Stomach (tissue), 9 donors: ENCODE data around the gene ETFA. TPM values are rescaled to one million over a fixed set of nuclear protein-coding genes. Genes with fewer than 3 reads are reported as not detected.

Source experiments
- DNase-seq, 2 donors: peaks; one replicate each; pipeline versions ENCODE4 v3.0.0 to v3.0.0-alpha.2; 2013 to 2019
- H3K27ac ChIP-seq, 5 donors: fragments of 200-600 bp in 4 of 5; sonication (generic) in 4 of 5; one replicate each; pipeline ENCODE4 v1.5.1; 2013 to 2019; ENCODE audit warnings: mild to moderate bottlenecking in 1 of 5, moderate library complexity in 1 of 5
- H3K27me3 ChIP-seq, 3 donors: fragments of 200-600 bp; sonication (generic); one replicate each; pipeline ENCODE4 v1.5.1; 2017 to 2019; ENCODE audit warnings: mixed run types in 1 of 3
- H3K36me3 ChIP-seq, 4 donors: fragments of 200-600 bp; sonication (generic); 1 replicate in 3 of 4; 2 replicates in 1 of 4; pipeline ENCODE4 v1.5.1; 2016 to 2019
- H3K4me1 ChIP-seq, 4 donors: fragments of 200-600 bp; sonication (generic); one replicate each; pipeline ENCODE4 v1.5.1; 2016 to 2019
- H3K4me3 ChIP-seq, 4 donors: fragments of 200-600 bp; sonication (generic) in 3 of 4; one replicate each; pipeline ENCODE4 v1.5.1; 2016 to 2019; ENCODE audit warnings: mild to moderate bottlenecking in 1 of 4
- H3K9me3 ChIP-seq, 4 donors: fragments of 200-600 bp; sonication (generic); one replicate each; pipeline ENCODE4 v1.5.1; 2016 to 2019
- EP300 ChIP-seq: sonication (generic); formaldehyde crosslinking; IDR thresholded peaks from one replicate; pipeline ENCODE4 v1.6.1; 2017; ENCODE audit warnings: antibody characterized with exemption
- POLR2A ChIP-seq, 4 donors: fragments of 450-650 bp; IDR thresholded peaks; one replicate each; pipeline ENCODE4 v1.6.1; 2016; ENCODE audit warnings: antibody characterized with exemption in 4 of 4, control low read depth in 2 of 4, mild to moderate bottlenecking in 1 of 4, moderate library complexity in 1 of 4
- POLR2AphosphoS5 ChIP-seq, 3 donors: sonication (generic); formaldehyde crosslinking; IDR thresholded peaks; one replicate each; pipeline ENCODE4 v1.6.1; 2016; ENCODE audit warnings: antibody characterized with exemption in 3 of 3
- WGBS, 5 donors: extraction: QIAGEN DNeasy Blood & Tissue Kit in 3 of 5; methylation state at CpG; one replicate each; pipeline versions ENCODE4 v1.1.5 to v1.1.7; 2013 to 2018; 5-methylcytosine and 5-hydroxymethylcytosine counted together
- intact Hi-C: fragments of 100-400 bp; cut with DNase I; formaldehyde crosslinking; loops from one replicate; pipeline ENCODE4 v1.15.1; 2023; ENCODE audit warnings: low total_unique reads
- polyA plus RNA-seq, 3 donors: library from polyadenylated mRNA; stranded (reverse); fragments of 200-250 nt; gene quantifications; one replicate each; pipeline ENCODE4 v1.2.3, GENCODE V29; 2013
- total RNA-seq, 5 donors: library from RNA; depleted of rRNA; stranded (reverse); fragments of >200 nt; gene quantifications; one replicate each; pipeline versions ENCODE4 v1.1.0 to v1.2.3, GENCODE V29; 2014 to 2016
- TF ChIP-seq, protein P1 (sequence below), 7 experiments: fragments of 450-650 bp in 4 of 7; fragments of 200-600 bp in 3 of 7; sonication (generic) in 3 of 7; IDR thresholded peaks; one replicate each; pipeline ENCODE4 v1.5.1; 2016 to 2019; ENCODE audit warnings: antibody characterized with exemption in 7 of 7, control low read depth in 2 of 7, mild to moderate bottlenecking in 1 of 7
- donor health status: healthy with polysubstance abuse.
- donor health status: Bipolar disorder and iron deficiency.
- donor health status: healthy.

ETFA gene
- total and polyA plus RNA-seq, 8 donors: 68.2 to 304 (median 109) TPM

DNA sequence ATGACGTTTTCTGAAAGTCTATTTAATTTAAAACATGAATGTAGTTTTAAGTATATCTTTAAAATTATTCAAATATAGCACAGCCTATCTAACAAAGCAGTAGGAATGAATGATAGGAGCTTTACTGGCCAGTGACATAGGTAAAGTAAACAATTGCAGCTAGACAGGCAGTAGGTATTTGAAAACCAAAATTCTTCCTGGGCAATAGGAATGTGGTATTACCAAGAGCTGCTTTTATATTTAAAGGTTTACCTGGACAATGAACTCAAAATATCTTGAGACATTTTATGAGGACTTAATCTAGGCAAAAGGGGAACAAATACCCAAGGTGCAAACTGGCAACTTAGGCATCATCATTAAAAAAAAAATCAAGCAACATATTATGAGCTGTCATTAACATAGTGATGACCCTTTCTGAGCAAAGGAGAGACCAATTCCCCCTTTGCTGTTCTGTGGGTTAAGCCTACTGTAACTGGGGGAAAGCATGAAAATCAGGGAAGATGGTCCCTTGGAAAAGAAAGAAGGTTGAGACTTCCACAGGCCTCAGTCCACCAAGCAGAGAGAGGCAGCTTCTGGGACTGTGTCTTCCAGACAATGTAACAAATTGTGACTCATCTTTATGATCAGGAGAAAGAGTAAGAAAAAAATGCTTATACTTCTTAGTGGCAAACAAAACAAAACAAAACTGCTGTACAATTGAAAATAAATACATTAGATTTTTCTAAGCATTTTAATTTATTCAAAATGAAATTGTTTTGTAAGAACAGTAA lies 38.2 kb upstream of the ETFA start:
- TF ChIP-seq EP300: no peak
- TF ChIP-seq POLR2AphosphoS5 (IDR thresholded peaks at IDR 0.05): no peak
- intact Hi-C loops: no loop called here
- Histone ChIP-seq H3K27ac (no peak overlapping the region), H3K27me3 (peaks cover 7 to 36% (median 32%) of the 10 kb centered on the region in 3 donors), H3K9me3 (no peaks in the 10 kb centered on the region), H3K4me3 (no peak overlapping the region), H3K4me1 (peaks cover 16 to 26% (median 22%) of the 10 kb centered on the region in 4 donors), H3K36me3 (peaks cover 0 to 4% (median 0%) of the 10 kb centered on the region in 4 donors)
- DNase-seq: no peak
- WGBS, 5 donors: 86 to 96% (median 93%) methylated on average over 1 of the region's 1 CpG

DNA sequence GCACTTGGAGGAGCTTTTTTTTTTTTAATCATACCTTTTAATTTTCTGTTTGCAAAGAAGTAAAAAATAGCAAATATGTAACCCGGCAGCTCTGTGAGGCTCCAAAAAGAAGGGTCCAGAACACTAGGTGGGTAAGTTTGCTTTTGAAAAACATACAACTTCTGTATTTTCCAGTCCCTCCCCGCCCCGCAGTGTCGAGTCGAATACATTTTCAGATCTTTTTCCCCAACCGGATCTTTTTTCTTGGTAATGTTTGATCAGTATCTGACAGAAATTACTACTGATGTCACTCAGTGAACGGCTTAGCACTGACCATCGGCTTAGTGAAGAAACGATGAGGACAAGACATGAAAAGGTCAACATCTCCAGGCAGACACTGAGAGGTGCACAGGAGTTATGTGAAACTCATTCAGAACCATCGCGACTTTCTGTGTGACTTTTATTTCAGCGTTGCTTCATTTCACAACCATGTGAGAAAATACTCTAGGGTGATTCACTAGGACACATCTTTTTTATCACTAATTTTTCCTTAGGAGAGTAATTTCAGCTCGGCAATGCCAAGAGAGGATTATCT lies 36.3 kb upstream of the ETFA start:
- peaks cover 12 to 55% (median 46%) of the 10 kb centered on the region in 3 donors for H3K27me3 ChIP-seq

DNA sequence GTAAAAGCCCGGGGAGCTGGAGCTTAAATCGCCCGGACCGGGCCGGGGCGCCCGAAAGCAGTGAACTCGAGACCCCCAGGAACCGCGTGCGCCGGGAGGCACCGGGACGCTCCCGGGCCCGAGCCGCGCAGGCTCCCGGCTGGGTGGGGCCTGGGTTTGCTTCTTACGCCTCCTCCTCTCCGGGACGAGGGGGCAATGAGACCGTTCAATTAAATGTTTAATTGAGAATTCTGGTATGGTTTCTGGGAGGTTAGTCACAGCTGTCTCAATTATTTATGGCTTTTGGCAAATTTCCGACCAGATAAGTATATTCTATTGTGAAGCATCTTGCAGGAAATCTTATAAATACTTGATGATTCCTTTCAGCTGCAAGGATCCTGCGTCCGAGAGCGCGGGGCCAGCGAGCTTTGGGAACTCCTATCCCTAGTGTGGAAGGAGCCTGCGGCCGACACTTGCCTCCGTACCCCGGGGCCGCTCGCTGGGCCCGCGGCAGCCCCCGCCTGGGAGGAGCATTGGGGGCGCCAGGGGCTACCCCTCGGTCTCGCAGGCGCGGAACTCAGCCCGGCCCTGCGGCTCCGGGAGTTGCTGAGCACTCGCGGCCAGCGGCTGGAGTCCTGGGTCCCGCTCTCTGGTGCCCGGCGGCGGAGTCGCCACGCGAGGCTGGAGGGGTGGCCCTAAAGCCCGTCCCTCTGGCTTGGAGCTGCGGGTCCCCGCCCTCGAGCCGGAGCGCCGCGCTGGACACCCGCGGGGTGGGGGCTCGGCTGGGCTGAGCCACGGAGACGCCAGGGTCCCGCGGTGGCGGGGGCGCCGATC lies 35.6 kb upstream of the ETFA start:
- TF ChIP-seq EP300 (no peak), POLR2AphosphoS5 (IDR thresholded peaks at IDR 0.05) (no peak), POLR2A (IDR thresholded peaks at IDR 0.05) (no peak)
- TF ChIP-seq, protein P1, sequence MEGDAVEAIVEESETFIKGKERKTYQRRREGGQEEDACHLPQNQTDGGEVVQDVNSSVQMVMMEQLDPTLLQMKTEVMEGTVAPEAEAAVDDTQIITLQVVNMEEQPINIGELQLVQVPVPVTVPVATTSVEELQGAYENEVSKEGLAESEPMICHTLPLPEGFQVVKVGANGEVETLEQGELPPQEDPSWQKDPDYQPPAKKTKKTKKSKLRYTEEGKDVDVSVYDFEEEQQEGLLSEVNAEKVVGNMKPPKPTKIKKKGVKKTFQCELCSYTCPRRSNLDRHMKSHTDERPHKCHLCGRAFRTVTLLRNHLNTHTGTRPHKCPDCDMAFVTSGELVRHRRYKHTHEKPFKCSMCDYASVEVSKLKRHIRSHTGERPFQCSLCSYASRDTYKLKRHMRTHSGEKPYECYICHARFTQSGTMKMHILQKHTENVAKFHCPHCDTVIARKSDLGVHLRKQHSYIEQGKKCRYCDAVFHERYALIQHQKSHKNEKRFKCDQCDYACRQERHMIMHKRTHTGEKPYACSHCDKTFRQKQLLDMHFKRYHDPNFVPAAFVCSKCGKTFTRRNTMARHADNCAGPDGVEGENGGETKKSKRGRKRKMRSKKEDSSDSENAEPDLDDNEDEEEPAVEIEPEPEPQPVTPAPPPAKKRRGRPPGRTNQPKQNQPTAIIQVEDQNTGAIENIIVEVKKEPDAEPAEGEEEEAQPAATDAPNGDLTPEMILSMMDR (IDR thresholded peaks at IDR 0.05): no peak
- Histone ChIP-seq H3K27me3 (peaks cover 12 to 62% (median 53%) of the 10 kb centered on the region in 3 donors), H3K4me3 (peak overlapping the region; percentile 50 to 65 (median 58)), H3K4me1 (peaks cover 29 to 46% (median 36%) of the 10 kb centered on the region in 4 donors), H3K36me3 (no peaks in the 10 kb centered on the region), H3K9me3 (peaks cover 0 to 8% (median 0%) of the 10 kb centered on the region in 4 donors), H3K27ac (peak overlapping the region; percentile 39 to 76 (median 63))
- intact Hi-C loops: no loop called here
- WGBS, 5 donors: 7 to 12% (median 8%) methylated on average over 35 to 74 of the region's 74 CpGs
- peak in 1 of 2 donors; percentile 66 for DNase-seq

More for the DNA sequence above, 36.3 kb upstream of the ETFA start:
- Histone ChIP-seq H3K9me3 (peaks cover 0 to 4% (median 0%) of the 10 kb centered on the region in 4 donors), H3K36me3 (no peaks in the 10 kb centered on the region), H3K4me3 (peak overlapping the region; percentile 50 to 65 (median 58)), H3K27ac (peak overlapping the region in 4 of 5 donors; percentile 14 to 76 (median 69)), H3K4me1 (peaks cover 22 to 39% (median 30%) of the 10 kb centered on the region in 4 donors)
- 65 to 81% (median 76%) methylated on average over 13 of the region's 13 CpGs for WGBS, 5 donors
- DNase-seq: no peak
- TF ChIP-seq, protein P1 (IDR thresholded peaks at IDR 0.05): no peak
- intact Hi-C loops: no loop called here

DNA sequence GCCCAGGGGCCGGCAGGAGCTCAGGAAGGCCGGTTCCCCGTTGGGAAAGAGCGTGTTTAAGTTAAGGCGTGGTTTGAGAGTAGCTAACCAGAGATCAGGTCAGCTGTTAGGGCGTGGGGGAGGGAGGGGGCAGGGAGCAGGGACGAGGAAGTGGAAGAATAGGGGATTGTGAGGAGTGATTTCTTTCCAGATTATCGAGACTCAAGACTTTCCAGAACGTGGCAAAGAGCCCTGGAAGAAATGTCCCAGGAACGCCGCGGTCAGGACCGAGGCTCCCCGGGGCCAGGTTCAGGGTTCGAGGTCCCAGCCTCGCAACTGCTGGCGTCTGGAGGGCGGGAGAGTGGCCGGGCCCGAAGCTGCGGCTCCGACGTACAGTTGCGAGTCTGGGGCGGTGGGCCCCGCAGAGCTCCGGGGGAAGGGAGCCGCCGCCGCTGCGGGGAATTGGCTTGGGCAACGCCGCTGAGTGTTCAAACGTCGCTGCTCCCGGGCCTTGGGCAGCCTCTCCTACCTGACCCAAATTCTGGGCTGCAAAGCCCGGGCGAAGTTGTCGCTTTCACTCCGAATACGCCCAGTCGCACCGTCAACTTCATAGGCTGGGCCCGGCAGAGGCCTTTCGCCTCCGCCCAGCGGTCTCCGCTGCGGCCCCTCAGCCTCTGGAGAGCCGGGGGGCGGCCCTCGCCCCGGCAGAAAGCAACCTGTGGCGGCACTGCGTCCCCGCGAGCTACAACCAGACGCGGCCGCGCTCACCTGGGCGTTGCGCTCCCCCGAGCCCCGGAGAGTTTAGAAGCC lies 34.8 kb upstream of the ETFA start:
- Histone ChIP-seq H3K36me3 (no peaks in the 10 kb centered on the region), H3K9me3 (peaks cover 0 to 8% (median 0%) of the 10 kb centered on the region in 4 donors), H3K27ac (peak overlapping the region; percentile 41 to 76 (median 63)), H3K27me3 (peaks cover 20 to 70% (median 61%) of the 10 kb centered on the region in 3 donors), H3K4me3 (peak overlapping the region; percentile 50 to 65 (median 58)), H3K4me1 (peaks cover 37 to 54% (median 44%) of the 10 kb centered on the region in 4 donors)
- WGBS, 5 donors: 0 to 3% (median 2%) methylated on average over 33 to 65 of the region's 65 CpGs
- peak in 1 of 2 donors; percentile 77 for DNase-seq
- intact Hi-C loops: no loop called here
- TF ChIP-seq POLR2AphosphoS5 (IDR thresholded peaks at IDR 0.05) (no peak), EP300 (no peak), POLR2A (IDR thresholded peaks at IDR 0.05) (no peak)
- TF ChIP-seq, protein P1 (IDR thresholded peaks at IDR 0.05): no peak
